OCI-M2 (cell line): ENCODE data around the gene SH2D4B.

Experiments used
- DNase-seq: peaks from one replicate; lab custom pipeline; 2025; ENCODE audit not compliant: unreplicated experiment; lab: John Stamatoyannopoulos, UW

Gene SH2D4B

GRCh38 chr10:80622153-80622552 lies 84.5 kb downstream of the SH2D4B start:
- no peak for DNase-seq

DNA sequence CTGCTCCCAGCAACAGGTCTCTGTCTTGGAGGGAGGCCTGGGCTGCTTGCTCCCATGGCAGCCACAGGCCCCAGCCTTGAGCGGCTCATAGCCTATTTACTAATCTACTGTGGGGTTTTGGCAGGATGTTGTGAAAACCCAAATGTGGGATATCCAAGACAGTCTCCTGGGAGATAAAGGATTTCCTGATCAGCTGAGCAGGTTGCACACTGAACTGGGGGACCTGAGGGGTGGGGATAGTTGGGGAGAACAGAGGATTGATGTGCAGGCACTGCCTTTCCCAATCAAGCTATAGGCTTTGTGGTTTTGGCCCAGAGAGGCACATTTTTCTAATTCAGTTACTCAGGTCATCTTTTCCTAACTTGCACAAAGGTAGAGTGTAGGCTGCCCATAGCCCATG lies 92.6 kb downstream of the SH2D4B start:
- DNase-seq = no peak

DNA sequence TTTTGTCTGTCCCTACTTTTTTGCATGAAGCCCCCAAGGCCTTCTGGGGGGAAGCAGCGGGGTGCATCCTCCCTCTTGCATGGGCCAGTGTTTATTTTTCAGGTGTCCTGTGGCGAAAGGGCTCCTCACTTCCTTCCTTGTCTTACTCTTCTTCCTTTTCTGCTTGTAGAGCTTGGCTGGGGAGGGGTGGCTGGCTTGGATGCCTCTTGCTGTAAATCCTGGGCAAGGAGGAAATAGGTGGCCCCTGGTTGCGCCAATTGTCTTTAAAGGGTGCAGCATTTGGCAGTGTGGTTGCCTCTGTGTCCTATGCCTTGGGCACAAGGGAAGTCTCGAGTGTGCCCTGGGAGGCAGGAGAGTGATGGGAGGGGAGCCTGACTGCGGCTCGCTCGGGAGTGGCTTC lies 95.0 kb downstream of the SH2D4B start:
- no peak for DNase-seq

DNA sequence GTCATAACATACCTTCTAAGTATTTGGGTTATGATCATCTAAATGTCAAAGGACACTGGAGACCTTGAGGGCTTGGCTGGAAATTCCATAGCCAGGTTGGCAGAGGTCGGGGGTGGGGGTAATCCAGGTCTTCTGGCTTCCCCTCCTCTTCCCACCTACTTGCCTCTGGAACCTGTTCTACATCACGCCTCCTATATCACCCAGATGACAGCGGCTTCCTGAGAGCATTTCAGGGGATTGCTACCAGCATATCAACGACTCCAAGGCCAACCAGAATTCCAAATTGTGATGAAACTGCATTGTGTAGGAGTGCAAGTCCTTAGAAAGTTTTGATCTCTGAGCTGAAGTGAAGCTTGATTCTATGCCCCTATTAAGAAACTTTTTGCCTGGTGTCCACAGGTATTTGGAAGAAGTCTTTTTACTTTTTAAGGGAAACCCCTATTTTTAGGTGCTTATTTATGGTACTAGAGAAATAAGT lies 95.7 kb downstream of the SH2D4B start:
- DNase-seq = no peak

GRCh38 chr10:80633910-80634309 lies 96.2 kb downstream of the SH2D4B start:
- no peak for DNase-seq

- no peak for DNase-seq
These were observed 105.0 kb downstream of the SH2D4B start for GRCh38 chr10:80642661-80643060.

DNA sequence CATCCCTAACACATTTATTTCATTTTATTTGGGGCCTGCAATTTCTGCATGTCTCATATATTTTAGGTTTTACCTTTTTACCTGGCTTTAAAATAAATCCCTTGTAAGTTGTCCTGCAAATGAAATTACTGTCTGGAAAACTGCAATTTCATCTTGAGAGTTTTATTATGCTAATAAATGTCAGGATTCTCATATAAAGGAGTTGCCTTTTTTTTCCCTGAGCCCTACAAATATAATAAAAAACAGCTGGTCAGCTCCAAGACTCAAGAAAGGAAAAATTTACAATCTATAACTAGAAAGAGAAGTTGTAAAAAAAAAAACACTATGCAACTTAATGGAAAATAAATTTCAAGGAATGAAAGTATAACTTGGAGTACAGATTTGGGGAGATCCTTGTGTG lies 108.7 kb downstream of the SH2D4B start:
- DNase-seq = no peak

GRCh38 chr10:80647173-80647833 lies 109.6 kb downstream of the SH2D4B start:
- no peak for DNase-seq

GRCh38 chr10:80648106-80648505 lies 110.4 kb downstream of the SH2D4B start:
- no peak for DNase-seq

GRCh38 chr10:80649183-80649582 lies 111.5 kb downstream of the SH2D4B start:
- DNase-seq = no peak

DNA sequence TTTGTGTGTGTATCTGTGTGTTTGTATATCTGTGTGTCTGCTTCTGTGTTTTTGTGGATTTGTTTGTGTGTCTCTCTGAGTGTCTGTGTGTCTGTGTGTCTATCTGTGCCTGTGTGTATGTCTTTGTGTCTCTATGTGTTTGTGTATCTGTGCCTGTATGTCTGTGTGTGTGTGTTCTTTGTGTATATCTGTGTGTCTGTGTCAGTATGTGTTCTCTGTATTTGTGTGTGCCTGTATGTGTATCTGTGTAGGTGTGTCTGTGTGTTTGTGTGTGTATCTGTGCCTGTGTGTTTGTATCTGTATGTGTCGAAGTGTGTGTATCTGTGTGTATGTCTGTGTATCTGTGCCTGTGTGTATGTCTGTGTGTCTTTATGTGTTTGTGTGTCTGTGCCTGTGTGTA lies 118.2 kb downstream of the SH2D4B start:
- DNase-seq = no peak

GRCh38 chr10:80658068-80658467 lies 120.4 kb downstream of the SH2D4B start:
- DNase-seq = no peak

- no peak for DNase-seq
These were observed 121.6 kb downstream of the SH2D4B start for GRCh38 chr10:80659289-80659688.

GRCh38 chr10:80660266-80660665 lies 122.6 kb downstream of the SH2D4B start:
- no peak for DNase-seq

DNA sequence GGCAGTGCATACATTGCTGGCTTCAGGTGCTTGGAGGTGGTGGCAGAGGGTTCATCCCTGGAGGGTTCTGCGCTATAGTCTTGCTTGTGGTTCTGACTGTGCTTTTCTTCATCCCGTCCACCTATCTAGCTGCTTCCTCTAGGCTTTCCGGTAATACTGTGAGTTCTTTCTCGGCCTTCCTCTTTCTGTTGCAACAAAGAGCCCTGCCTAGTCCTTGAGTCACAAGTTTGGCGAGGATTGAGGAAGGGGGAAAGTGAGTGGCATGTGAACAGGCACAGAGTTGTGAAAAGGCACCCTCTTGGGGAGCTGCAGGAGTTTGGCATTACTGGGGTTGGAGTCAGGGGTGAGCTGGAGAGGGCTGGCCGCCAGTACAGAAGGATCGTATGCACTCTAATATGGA lies 123.0 kb downstream of the SH2D4B start:
- DNase-seq = no peak

DNA sequence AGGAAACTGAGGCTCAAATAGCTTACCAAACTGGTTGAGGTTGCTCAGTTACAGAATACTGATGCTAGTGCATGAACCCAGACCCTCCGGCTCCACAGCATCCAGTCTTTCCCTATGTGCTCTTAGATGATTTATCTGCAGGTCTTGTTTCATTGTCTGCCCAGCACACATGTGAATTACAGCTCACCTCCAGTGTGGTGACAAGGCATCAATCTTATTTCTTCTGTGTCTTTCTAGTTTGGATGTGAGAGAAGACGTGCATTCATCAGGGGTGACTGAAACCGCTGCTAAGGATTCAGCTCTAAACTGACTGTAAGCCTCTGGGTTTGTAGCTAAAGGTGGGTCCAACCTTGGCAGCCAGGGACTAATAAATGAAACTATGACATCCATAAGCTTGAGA lies 123.8 kb downstream of the SH2D4B start:
- no peak for DNase-seq

GRCh38 chr10:80662429-80663261 lies 124.9 kb downstream of the SH2D4B start:
- no peak for DNase-seq

DNA sequence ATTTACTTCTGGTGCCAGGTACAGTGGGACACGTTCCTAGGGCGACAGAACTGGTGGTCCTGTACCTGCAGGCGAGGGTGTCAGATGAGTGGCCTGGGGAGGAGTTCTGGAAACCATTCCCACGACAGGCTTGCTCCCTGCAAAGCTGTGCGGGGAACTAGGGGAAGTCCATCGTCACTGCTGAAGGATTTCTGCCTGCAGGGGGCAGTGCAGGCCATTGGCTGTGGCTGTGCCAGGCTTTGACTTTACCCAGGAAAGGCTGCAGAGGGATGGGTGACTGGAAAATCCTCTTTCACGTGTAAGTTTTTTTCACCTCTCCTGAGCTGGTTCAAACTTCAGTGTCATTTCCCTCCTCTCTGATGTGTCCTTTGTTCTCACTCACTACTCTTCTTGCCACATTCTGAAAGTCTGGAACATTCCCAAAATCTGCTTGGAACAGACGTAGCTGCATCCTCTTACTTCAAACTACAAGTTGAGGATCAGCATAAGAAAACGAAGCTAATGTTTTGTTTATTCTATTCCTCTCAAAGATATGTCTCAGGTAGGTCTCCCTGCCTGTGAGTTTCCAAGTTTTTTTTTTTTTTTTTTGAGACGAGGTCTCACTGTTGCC lies 126.5 kb downstream of the SH2D4B start:
- DNase-seq = no peak

DNA sequence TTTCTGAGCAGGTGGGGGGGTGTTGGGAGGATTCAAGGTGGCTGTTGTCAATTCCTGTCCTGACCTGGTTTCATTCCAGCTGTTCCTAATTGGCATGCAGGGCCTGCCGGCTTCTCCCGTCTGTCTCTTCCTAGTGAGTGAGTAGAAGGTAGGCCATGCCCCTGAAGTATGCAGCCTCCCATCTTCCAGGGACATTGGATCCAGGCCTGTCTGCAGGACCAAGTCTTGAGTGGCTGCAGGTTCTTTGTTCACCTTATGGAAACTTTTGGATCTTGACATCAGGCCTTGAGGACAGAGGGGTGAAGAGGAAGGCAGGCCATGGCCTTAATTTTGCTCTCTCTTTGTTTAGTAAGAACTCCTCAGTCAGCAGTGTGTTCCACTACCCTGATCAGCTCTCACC lies 131.8 kb downstream of the SH2D4B start:
- no peak for DNase-seq

DNA sequence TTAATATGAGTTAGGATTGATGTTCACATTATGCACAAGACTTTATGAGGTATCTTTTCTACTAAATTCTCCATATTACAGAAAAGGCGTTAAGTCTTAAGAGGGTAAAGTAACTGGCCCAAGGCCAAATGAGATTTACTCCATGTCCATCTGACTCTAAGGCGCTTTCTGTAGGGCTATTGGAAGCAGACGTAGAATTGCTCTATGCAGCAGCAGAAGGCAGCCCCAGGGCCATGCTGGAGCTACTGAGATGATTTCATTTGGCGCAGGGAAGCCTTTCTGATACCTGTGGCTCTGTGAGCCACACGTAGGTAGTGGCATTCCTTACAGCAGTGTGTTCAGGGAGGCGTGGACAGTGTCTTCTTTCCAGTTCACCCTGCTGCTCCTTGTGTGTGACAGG lies 133.1 kb downstream of the SH2D4B start:
- DNase-seq = no peak

DNA sequence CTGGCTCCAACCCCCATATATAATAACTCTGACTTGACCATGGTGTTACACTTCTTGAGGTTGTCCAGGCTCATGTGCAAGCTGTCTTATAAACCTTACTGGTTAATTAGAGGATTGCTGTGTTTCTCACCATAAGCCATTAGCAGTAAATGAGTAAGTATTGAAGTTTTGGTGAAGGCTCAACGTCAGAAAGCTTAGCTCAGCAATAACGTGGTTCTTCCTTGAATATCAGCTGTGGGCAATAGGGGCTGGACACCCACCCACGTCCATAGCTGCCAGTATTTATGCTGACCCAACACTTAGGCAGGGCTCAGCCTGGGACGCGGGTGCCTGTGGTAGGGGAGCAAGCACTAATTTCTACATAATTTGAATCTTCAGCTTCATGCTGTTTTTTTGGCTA lies 134.1 kb downstream of the SH2D4B start:
- DNase-seq = no peak

GRCh38 chr10:80672613-80673012 lies 134.9 kb downstream of the SH2D4B start:
- DNase-seq = no peak
